ENCODE measurements around the gene EIF3D. TPM values are rescaled to one million over a fixed set of nuclear protein-coding genes. Genes with fewer than 3 reads are reported as not detected.

EIF3D gene
- total RNA-seq, 3 donors from 2014 or later (not counting 1 experiment from before 2014, with no cell fraction given): 205 to 251 (median 215) TPM

DNA sequence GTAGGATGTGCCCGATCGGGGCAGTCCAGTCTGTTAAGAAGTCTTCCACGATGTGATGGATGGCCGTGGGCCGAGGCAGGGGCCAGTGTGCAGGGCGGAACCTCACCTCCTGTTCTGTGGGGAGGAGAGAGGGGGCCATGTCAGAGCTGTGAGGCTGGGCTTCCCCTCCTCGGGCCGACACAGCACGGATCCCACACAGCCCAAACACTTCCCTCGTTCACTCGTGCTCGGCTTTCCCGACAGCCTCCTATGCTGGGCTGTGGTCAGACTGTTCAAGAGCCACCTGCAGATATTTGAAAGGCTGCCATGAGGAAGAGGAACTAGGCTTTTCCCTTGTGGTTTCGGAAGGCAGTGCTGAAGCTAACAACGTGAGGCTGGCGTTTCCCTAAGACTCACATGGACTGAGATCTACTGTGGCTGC lies 35.3 kb downstream of the EIF3D start:
- H3K4me1 Mint-ChIP-seq: no peaks in the 10 kb centered on the region
- 12% methylated on average over 16 of the region's 16 CpGs for WGBS (ENCODE audit: insufficient coverage)
- DNase-seq (peak in 1 of 2 donors; percentile 32), ATAC-seq (peak; percentile 73 to 80 (median 78))
- TF ChIP-seq, protein P1, sequence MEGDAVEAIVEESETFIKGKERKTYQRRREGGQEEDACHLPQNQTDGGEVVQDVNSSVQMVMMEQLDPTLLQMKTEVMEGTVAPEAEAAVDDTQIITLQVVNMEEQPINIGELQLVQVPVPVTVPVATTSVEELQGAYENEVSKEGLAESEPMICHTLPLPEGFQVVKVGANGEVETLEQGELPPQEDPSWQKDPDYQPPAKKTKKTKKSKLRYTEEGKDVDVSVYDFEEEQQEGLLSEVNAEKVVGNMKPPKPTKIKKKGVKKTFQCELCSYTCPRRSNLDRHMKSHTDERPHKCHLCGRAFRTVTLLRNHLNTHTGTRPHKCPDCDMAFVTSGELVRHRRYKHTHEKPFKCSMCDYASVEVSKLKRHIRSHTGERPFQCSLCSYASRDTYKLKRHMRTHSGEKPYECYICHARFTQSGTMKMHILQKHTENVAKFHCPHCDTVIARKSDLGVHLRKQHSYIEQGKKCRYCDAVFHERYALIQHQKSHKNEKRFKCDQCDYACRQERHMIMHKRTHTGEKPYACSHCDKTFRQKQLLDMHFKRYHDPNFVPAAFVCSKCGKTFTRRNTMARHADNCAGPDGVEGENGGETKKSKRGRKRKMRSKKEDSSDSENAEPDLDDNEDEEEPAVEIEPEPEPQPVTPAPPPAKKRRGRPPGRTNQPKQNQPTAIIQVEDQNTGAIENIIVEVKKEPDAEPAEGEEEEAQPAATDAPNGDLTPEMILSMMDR (IDR thresholded peaks at IDR 0.05): no peak
- H3K36me3 ChIP-seq (ENCODE audit: control insufficient read depth, insufficient read depth, low read length): no peaks in the 10 kb centered on the region
- no peak overlapping the region for H3K4me3 Mint-ChIP-seq
- no peaks in the 10 kb centered on the region for H3K9me3 ChIP-seq (ENCODE audit: control insufficient read depth, insufficient read depth, low read length)
- peak overlapping the region in 1 of 2 donors; percentile 16 for H3K27ac Mint-ChIP-seq
- H3K27me3 ChIP-seq (ENCODE audit: control insufficient read depth, insufficient read depth, low read length): no peaks in the 10 kb centered on the region
- H3K9me3 Mint-ChIP-seq: no peaks in the 10 kb centered on the region
- peaks cover 20% of the 10 kb centered on the region for H3K4me1 ChIP-seq (ENCODE audit: control insufficient read depth, insufficient read depth, low read length)
- no peaks in the 10 kb centered on the region for H3K36me3 Mint-ChIP-seq
- H3K4me3 ChIP-seq (ENCODE audit: low read length): no peak overlapping the region
- H3K27me3 Mint-ChIP-seq (ENCODE audit: low read depth in 2 of 2): no peaks in the 10 kb centered on the region
- intact Hi-C loops (cut with micrococcal nuclease): no loop called here
- H3K27ac ChIP-seq (ENCODE audit: low read length): peak overlapping the region; percentile 9

DNA sequence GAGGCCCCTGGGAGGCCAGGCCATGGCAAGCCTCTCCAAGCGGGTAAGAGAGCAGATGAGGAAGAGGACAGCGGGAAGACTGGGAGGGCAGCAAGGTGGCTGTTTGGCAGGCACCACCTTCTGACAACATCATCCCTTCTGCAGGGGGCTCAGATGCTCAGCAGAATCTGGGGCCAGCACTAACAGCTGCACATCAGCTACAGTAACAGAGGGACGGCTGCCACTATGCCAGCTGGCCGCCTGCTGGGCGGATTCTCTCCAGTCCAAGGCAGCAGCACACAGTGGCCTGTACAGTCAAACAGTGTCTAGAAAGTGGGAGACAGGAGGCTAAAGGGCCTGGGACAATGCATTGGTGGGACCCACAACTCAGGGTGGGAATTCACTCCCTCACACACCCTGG lies 36.9 kb downstream of the EIF3D start:
- Histone ChIP-seq H3K27me3 (ENCODE audit: control insufficient read depth, insufficient read depth, low read length) (no peaks in the 10 kb centered on the region), H3K36me3 (ENCODE audit: control insufficient read depth, insufficient read depth, low read length) (no peaks in the 10 kb centered on the region), H3K4me3 (ENCODE audit: low read length) (no peak overlapping the region), H3K27ac (ENCODE audit: low read length) (no peak overlapping the region), H3K4me1 (ENCODE audit: control insufficient read depth, insufficient read depth, low read length) (peaks cover 20% of the 10 kb centered on the region), H3K9me3 (ENCODE audit: control insufficient read depth, insufficient read depth, low read length) (no peaks in the 10 kb centered on the region)
- DNase-seq (no peak), ATAC-seq (no peak)
- Mint-ChIP-seq H3K36me3 (no peaks in the 10 kb centered on the region), H3K27ac (no peak overlapping the region), H3K4me3 (no peak overlapping the region), H3K4me1 (no peaks in the 10 kb centered on the region), H3K9me3 (no peaks in the 10 kb centered on the region), H3K27me3 (ENCODE audit: low read depth in 2 of 2) (no peaks in the 10 kb centered on the region)
- TF ChIP-seq, protein P1 (IDR thresholded peaks at IDR 0.05): no peak
- WGBS (ENCODE audit: insufficient coverage): 91% methylated on average over 5 of the region's 5 CpGs
- intact Hi-C loops (cut with micrococcal nuclease): no loop called here

DNA sequence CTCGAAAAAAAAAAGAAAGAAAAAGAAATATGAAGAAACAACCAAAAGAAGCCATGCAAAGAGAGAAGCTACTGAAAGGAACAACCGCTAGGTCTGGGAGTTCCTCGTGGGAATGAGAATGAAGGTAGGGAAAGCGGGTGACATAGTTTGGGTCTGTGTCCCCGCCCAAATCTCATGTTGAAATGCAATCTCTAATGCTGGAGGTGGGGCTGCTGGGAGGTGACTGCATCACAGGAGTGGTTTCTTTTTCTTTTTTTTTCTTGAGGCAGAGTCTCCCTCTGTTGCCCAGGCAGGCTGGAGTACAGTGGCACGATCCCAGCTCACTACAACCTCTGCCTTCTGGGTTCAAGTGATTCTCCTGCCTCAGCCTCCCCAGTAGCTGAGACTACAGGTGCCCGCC lies 37.8 kb downstream of the EIF3D start:
- Mint-ChIP-seq H3K4me1 (no peaks in the 10 kb centered on the region), H3K36me3 (no peaks in the 10 kb centered on the region), H3K4me3 (no peak overlapping the region), H3K27me3 (ENCODE audit: low read depth in 2 of 2) (no peaks in the 10 kb centered on the region), H3K9me3 (no peaks in the 10 kb centered on the region), H3K27ac (no peak overlapping the region)
- peaks cover 20% of the 10 kb centered on the region for H3K4me1 ChIP-seq (ENCODE audit: control insufficient read depth, insufficient read depth, low read length)
- H3K4me3 ChIP-seq (ENCODE audit: low read length): no peak overlapping the region
- H3K9me3 ChIP-seq (ENCODE audit: control insufficient read depth, insufficient read depth, low read length): no peaks in the 10 kb centered on the region
- DNase-seq (no peak), ATAC-seq (no peak)
- intact Hi-C loops (cut with micrococcal nuclease): no loop called here
- WGBS (ENCODE audit: insufficient coverage): 94% methylated on average over 7 of the region's 7 CpGs
- H3K27me3 ChIP-seq (ENCODE audit: control insufficient read depth, insufficient read depth, low read length): no peaks in the 10 kb centered on the region
- H3K36me3 ChIP-seq (ENCODE audit: control insufficient read depth, insufficient read depth, low read length): no peaks in the 10 kb centered on the region
- H3K27ac ChIP-seq (ENCODE audit: low read length): no peak overlapping the region
- TF ChIP-seq, protein P1 (IDR thresholded peaks at IDR 0.05): no peak
